ENCODE measurements around the gene CDC23.

DNA sequence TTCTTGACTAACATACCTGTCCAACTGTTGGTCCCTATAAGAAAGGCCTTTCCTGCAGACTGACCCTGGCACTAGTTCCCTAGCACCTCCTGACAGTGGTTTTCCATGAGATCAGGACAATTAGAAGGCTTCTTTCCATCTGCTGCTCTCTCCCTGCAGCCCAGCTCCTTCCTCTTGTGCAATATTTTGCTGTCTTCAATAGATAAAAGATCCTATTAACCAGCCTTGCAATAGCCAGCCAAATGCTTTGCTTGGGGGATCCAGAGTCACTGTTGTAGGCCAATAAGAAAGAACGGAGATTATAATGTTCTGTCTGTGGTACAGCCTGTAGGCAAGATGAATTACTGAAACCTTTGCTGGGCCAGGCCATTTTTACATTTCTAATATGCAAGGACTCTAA lies 55.5 kb downstream of the CDC23 start:
- TF ChIP-seq, protein P1, sequence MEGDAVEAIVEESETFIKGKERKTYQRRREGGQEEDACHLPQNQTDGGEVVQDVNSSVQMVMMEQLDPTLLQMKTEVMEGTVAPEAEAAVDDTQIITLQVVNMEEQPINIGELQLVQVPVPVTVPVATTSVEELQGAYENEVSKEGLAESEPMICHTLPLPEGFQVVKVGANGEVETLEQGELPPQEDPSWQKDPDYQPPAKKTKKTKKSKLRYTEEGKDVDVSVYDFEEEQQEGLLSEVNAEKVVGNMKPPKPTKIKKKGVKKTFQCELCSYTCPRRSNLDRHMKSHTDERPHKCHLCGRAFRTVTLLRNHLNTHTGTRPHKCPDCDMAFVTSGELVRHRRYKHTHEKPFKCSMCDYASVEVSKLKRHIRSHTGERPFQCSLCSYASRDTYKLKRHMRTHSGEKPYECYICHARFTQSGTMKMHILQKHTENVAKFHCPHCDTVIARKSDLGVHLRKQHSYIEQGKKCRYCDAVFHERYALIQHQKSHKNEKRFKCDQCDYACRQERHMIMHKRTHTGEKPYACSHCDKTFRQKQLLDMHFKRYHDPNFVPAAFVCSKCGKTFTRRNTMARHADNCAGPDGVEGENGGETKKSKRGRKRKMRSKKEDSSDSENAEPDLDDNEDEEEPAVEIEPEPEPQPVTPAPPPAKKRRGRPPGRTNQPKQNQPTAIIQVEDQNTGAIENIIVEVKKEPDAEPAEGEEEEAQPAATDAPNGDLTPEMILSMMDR (tag by site-specific recombination; IDR thresholded peaks at IDR 0.05): no peak
- TF ChIP-seq, protein P2, sequence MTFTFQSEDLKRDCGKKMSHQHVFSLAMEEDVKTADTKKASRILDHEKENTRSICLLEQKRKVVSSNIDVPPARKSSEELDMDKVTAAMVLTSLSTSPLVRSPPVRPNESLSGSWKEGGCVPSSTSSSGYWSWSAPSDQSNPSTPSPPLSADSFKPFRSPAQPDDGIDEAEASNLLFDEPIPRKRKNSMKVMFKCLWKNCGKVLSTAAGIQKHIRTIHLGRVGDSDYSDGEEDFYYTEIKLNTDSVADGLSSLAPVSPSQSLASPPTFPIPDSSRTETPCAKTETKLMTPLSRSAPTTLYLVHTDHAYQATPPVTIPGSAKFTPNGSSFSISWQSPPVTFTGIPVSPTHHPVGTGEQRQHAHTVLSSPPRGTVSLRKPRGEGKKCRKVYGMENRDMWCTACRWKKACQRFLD (tag by site-specific recombination; IDR thresholded peaks at IDR 0.05): no peak
- TF ChIP-seq ZNF426 (tag by site-specific recombination; IDR thresholded peaks at IDR 0.05) (no peak), ZNF664 (tag by site-specific recombination; IDR thresholded peaks at IDR 0.05) (no peak), ZNF24 (tag by site-specific recombination; IDR thresholded peaks at IDR 0.05) (no peak), ZNF335 (tag by site-specific recombination; conservative IDR thresholded peaks at IDR 0.05) (no peak), ZNF274 (IDR thresholded peaks at IDR 0.05; ENCODE audit: low read length) (no peak), ZNF274 (tag by site-specific recombination; IDR thresholded peaks at IDR 0.05; ENCODE audit: borderline replicate concordance) (no peak), ZNF175 (tag by site-specific recombination; IDR thresholded peaks at IDR 0.05) (no peak), YY1 (tag by site-specific recombination; IDR thresholded peaks at IDR 0.05) (no peak), SP2 (tag by site-specific recombination; IDR thresholded peaks at IDR 0.05) (no peak), KLF7 (tag by site-specific recombination; IDR thresholded peaks at IDR 0.05; ENCODE audit: borderline replicate concordance) (no peak)
- TF ChIP-seq, protein P3, sequence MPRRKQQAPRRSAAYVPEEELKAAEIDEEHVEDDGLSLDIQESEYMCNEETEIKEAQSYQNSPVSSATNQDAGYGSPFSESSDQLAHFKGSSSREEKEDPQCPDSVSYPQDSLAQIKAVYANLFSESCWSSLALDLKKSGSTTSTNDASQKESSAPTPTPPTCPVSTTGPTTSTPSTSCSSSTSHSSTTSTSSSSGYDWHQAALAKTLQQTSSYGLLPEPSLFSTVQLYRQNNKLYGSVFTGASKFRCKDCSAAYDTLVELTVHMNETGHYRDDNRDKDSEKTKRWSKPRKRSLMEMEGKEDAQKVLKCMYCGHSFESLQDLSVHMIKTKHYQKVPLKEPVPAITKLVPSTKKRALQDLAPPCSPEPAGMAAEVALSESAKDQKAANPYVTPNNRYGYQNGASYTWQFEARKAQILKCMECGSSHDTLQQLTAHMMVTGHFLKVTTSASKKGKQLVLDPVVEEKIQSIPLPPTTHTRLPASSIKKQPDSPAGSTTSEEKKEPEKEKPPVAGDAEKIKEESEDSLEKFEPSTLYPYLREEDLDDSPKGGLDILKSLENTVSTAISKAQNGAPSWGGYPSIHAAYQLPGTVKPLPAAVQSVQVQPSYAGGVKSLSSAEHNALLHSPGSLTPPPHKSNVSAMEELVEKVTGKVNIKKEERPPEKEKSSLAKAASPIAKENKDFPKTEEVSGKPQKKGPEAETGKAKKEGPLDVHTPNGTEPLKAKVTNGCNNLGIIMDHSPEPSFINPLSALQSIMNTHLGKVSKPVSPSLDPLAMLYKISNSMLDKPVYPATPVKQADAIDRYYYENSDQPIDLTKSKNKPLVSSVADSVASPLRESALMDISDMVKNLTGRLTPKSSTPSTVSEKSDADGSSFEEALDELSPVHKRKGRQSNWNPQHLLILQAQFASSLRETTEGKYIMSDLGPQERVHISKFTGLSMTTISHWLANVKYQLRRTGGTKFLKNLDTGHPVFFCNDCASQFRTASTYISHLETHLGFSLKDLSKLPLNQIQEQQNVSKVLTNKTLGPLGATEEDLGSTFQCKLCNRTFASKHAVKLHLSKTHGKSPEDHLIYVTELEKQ (tag by site-specific recombination; IDR thresholded peaks at IDR 0.05; ENCODE audit: borderline replicate concordance): no peak
- TF ChIP-seq, protein P4, sequence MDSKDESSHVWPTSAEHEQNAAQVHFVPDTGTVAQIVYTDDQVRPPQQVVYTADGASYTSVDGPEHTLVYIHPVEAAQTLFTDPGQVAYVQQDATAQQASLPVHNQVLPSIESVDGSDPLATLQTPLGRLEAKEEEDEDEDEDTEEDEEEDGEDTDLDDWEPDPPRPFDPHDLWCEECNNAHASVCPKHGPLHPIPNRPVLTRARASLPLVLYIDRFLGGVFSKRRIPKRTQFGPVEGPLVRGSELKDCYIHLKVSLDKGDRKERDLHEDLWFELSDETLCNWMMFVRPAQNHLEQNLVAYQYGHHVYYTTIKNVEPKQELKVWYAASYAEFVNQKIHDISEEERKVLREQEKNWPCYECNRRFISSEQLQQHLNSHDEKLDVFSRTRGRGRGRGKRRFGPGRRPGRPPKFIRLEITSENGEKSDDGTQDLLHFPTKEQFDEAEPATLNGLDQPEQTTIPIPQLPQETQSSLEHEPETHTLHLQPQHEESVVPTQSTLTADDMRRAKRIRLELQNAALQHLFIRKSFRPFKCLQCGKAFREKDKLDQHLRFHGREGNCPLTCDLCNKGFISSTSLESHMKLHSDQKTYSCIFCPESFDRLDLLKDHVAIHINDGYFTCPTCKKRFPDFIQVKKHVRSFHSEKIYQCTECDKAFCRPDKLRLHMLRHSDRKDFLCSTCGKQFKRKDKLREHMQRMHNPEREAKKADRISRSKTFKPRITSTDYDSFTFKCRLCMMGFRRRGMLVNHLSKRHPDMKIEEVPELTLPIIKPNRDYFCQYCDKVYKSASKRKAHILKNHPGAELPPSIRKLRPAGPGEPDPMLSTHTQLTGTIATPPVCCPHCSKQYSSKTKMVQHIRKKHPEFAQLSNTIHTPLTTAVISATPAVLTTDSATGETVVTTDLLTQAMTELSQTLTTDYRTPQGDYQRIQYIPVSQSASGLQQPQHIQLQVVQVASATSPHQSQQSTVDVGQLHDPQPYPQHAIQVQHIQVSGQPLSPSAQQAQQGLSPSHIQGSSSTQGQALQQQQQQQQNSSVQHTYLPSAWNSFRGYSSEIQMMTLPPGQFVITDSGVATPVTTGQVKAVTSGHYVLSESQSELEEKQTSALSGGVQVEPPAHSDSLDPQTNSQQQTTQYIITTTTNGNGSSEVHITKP (tag by site-specific recombination; IDR thresholded peaks at IDR 0.05): no peak
- TF ChIP-seq, protein P5, sequence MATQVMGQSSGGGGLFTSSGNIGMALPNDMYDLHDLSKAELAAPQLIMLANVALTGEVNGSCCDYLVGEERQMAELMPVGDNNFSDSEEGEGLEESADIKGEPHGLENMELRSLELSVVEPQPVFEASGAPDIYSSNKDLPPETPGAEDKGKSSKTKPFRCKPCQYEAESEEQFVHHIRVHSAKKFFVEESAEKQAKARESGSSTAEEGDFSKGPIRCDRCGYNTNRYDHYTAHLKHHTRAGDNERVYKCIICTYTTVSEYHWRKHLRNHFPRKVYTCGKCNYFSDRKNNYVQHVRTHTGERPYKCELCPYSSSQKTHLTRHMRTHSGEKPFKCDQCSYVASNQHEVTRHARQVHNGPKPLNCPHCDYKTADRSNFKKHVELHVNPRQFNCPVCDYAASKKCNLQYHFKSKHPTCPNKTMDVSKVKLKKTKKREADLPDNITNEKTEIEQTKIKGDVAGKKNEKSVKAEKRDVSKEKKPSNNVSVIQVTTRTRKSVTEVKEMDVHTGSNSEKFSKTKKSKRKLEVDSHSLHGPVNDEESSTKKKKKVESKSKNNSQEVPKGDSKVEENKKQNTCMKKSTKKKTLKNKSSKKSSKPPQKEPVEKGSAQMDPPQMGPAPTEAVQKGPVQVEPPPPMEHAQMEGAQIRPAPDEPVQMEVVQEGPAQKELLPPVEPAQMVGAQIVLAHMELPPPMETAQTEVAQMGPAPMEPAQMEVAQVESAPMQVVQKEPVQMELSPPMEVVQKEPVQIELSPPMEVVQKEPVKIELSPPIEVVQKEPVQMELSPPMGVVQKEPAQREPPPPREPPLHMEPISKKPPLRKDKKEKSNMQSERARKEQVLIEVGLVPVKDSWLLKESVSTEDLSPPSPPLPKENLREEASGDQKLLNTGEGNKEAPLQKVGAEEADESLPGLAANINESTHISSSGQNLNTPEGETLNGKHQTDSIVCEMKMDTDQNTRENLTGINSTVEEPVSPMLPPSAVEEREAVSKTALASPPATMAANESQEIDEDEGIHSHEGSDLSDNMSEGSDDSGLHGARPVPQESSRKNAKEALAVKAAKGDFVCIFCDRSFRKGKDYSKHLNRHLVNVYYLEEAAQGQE (tag by site-specific recombination; IDR thresholded peaks at IDR 0.05): no peak

All from HEK293 (cell line).